ENCODE data around the gene DCX. TPM values are rescaled to one million over a fixed set of nuclear protein-coding genes. Genes with fewer than 3 reads are reported as not detected.

DCX gene
- total RNA-seq, 5 donors from 2014 or later (not counting 1 experiment from before 2014, with no cell fraction given): not detected

GRCh38 chrX:111336141-111336540 is 75.9 kb downstream of the DCX start:
- WGBS (ENCODE audit: insufficient coverage): no CpG with 5 or more reads among the region's 1 CpG
- no peaks in the 10 kb centered on the region for H3K36me3 ChIP-seq (ENCODE audit: control insufficient read depth in 2 of 2, extremely low read depth in 1 of 2, insufficient read depth in 1 of 2, low read length in 1 of 2)
- ChIA-PET POLR2A (no interaction called here), CTCF (interaction anchor here in 1 of 2 donors (0.7 kb wide), 1 partner anchor 434 kb away, joined by 3 read pairs; no protein-coding TSS in a partner anchor)
- peaks cover 2 to 34% of the 10 kb centered on the region in 2 donors for H3K27me3 Mint-ChIP-seq
- H3K9me3 ChIP-seq: no peaks in the 10 kb centered on the region
- H3K27me3 ChIP-seq (replicated peaks in 1 of 2; ENCODE audit: control insufficient read depth in 2 of 2, extremely low read depth in 1 of 2, insufficient read depth in 2 of 2, low read length in 1 of 2): no peaks in the 10 kb centered on the region
- no peak overlapping the region for H3K27ac ChIP-seq (ENCODE audit: low read length)
- H3K4me3 ChIP-seq (ENCODE audit: control insufficient read depth in 1 of 2, extremely low read depth in 1 of 2, low read length in 1 of 2): no peak overlapping the region
- ATAC-seq (replicated peaks in 1 of 4) (no peak), DNase-seq (no peak)
- no peaks in the 10 kb centered on the region for H3K4me1 Mint-ChIP-seq
- no peak overlapping the region for H3K27ac Mint-ChIP-seq
- H3K4me3 Mint-ChIP-seq: no peak overlapping the region
- no peaks in the 10 kb centered on the region for H3K9me3 Mint-ChIP-seq
- H3K4me1 ChIP-seq (ENCODE audit: control insufficient read depth in 1 of 2, extremely low read depth in 1 of 2, insufficient read depth in 2 of 2, low read length in 2 of 2): no peaks in the 10 kb centered on the region
- H3K36me3 Mint-ChIP-seq: no peaks in the 10 kb centered on the region

GRCh38 chrX:111329370-111329769 is 82.6 kb downstream of the DCX start:
- H3K36me3 ChIP-seq (ENCODE audit: control insufficient read depth in 2 of 2, extremely low read depth in 1 of 2, insufficient read depth in 1 of 2, low read length in 1 of 2): no peaks in the 10 kb centered on the region
- DNase-seq (no peak), ATAC-seq (replicated peaks in 1 of 4) (no peak)
- no peak overlapping the region for H3K27ac Mint-ChIP-seq
- H3K27me3 Mint-ChIP-seq: peaks cover 0 to 10% of the 10 kb centered on the region in 2 donors
- no peaks in the 10 kb centered on the region for H3K4me1 ChIP-seq (ENCODE audit: control insufficient read depth in 1 of 2, extremely low read depth in 1 of 2, insufficient read depth in 2 of 2, low read length in 2 of 2)
- ChIA-PET CTCF (no interaction called here), POLR2A (no interaction called here)
- no peak overlapping the region for H3K27ac ChIP-seq (ENCODE audit: low read length)
- H3K36me3 Mint-ChIP-seq: no peaks in the 10 kb centered on the region
- H3K27me3 ChIP-seq (replicated peaks in 1 of 2; ENCODE audit: control insufficient read depth in 2 of 2, extremely low read depth in 1 of 2, insufficient read depth in 2 of 2, low read length in 1 of 2): no peaks in the 10 kb centered on the region
- H3K4me3 ChIP-seq (ENCODE audit: control insufficient read depth in 1 of 2, extremely low read depth in 1 of 2, low read length in 1 of 2): no peak overlapping the region
- peaks cover 0 to 3% (median 0%) of the 10 kb centered on the region in 3 donors for H3K9me3 Mint-ChIP-seq
- no peaks in the 10 kb centered on the region for H3K4me1 Mint-ChIP-seq
- no peak overlapping the region for H3K4me3 Mint-ChIP-seq
- no peaks in the 10 kb centered on the region for H3K9me3 ChIP-seq

- ATAC-seq (replicated peaks in 1 of 4) (no peak), DNase-seq (no peak)
- Mint-ChIP-seq H3K4me3 (no peak overlapping the region), H3K4me1 (no peaks in the 10 kb centered on the region), H3K9me3 (peaks cover 0 to 3% (median 0%) of the 10 kb centered on the region in 3 donors), H3K27ac (no peak overlapping the region), H3K27me3 (peaks cover 0 to 11% of the 10 kb centered on the region in 2 donors), H3K36me3 (no peaks in the 10 kb centered on the region)
- Histone ChIP-seq H3K9me3 (no peaks in the 10 kb centered on the region), H3K36me3 (ENCODE audit: control insufficient read depth in 2 of 2, extremely low read depth in 1 of 2, insufficient read depth in 1 of 2, low read length in 1 of 2) (no peaks in the 10 kb centered on the region), H3K4me1 (ENCODE audit: control insufficient read depth in 1 of 2, extremely low read depth in 1 of 2, insufficient read depth in 2 of 2, low read length in 2 of 2) (no peaks in the 10 kb centered on the region), H3K27me3 (replicated peaks in 1 of 2; ENCODE audit: control insufficient read depth in 2 of 2, extremely low read depth in 1 of 2, insufficient read depth in 2 of 2, low read length in 1 of 2) (no peaks in the 10 kb centered on the region), H3K27ac (ENCODE audit: low read length) (no peak overlapping the region), H3K4me3 (ENCODE audit: control insufficient read depth in 1 of 2, extremely low read depth in 1 of 2, low read length in 1 of 2) (no peak overlapping the region)
- ChIA-PET CTCF (no interaction called here), POLR2A (no interaction called here)
These were observed 83.1 kb downstream of the DCX start for GRCh38 chrX:111328858-111329257.

- POLR2A ChIA-PET: no interaction called here
- CTCF ChIA-PET: no interaction called here
- Mint-ChIP-seq H3K27ac (no peak overlapping the region), H3K36me3 (no peaks in the 10 kb centered on the region), H3K4me1 (no peaks in the 10 kb centered on the region), H3K27me3 (peaks cover 0 to 8% of the 10 kb centered on the region in 2 donors), H3K9me3 (no peaks in the 10 kb centered on the region), H3K4me3 (no peak overlapping the region)
- H3K9me3 ChIP-seq: no peaks in the 10 kb centered on the region
- H3K27me3 ChIP-seq (replicated peaks in 1 of 2; ENCODE audit: control insufficient read depth in 2 of 2, extremely low read depth in 1 of 2, insufficient read depth in 2 of 2, low read length in 1 of 2): no peaks in the 10 kb centered on the region
- H3K4me3 ChIP-seq (ENCODE audit: control insufficient read depth in 1 of 2, extremely low read depth in 1 of 2, low read length in 1 of 2): no peak overlapping the region
- H3K27ac ChIP-seq (ENCODE audit: low read length): no peak overlapping the region
- H3K4me1 ChIP-seq (ENCODE audit: control insufficient read depth in 1 of 2, extremely low read depth in 1 of 2, insufficient read depth in 2 of 2, low read length in 2 of 2): no peaks in the 10 kb centered on the region
- ATAC-seq (replicated peaks in 1 of 4) (no peak), DNase-seq (no peak)
- no CpG with 5 or more reads among the region's 1 CpG for WGBS (ENCODE audit: insufficient coverage)
- no peaks in the 10 kb centered on the region for H3K36me3 ChIP-seq (ENCODE audit: control insufficient read depth in 2 of 2, extremely low read depth in 1 of 2, insufficient read depth in 1 of 2, low read length in 1 of 2)
These were observed 89.6 kb downstream of the DCX start for GRCh38 chrX:111322231-111322855.

GRCh38 chrX:111319451-111319850 is 92.5 kb downstream of the DCX start:
- H3K4me3 ChIP-seq (ENCODE audit: control insufficient read depth in 1 of 2, extremely low read depth in 1 of 2, low read length in 1 of 2): no peak overlapping the region
- no peak for ATAC-seq (replicated peaks in 1 of 4)
- H3K4me1 Mint-ChIP-seq: no peaks in the 10 kb centered on the region
- H3K36me3 Mint-ChIP-seq: no peaks in the 10 kb centered on the region
- no peak overlapping the region for H3K27ac Mint-ChIP-seq
- H3K4me3 Mint-ChIP-seq: no peak overlapping the region
- peaks cover 0 to 15% of the 10 kb centered on the region in 2 donors for H3K27me3 Mint-ChIP-seq
- no peaks in the 10 kb centered on the region for H3K9me3 ChIP-seq
- no peak for DNase-seq
- H3K27ac ChIP-seq (ENCODE audit: low read length): no peak overlapping the region
- H3K9me3 Mint-ChIP-seq: no peaks in the 10 kb centered on the region
- H3K27me3 ChIP-seq (replicated peaks in 1 of 2; ENCODE audit: control insufficient read depth in 2 of 2, extremely low read depth in 1 of 2, insufficient read depth in 2 of 2, low read length in 1 of 2): no peaks in the 10 kb centered on the region
- H3K36me3 ChIP-seq (ENCODE audit: control insufficient read depth in 2 of 2, extremely low read depth in 1 of 2, insufficient read depth in 1 of 2, low read length in 1 of 2): no peaks in the 10 kb centered on the region
- no CpG with 5 or more reads among the region's 4 CpGs for WGBS (ENCODE audit: insufficient coverage)
- H3K4me1 ChIP-seq (ENCODE audit: control insufficient read depth in 1 of 2, extremely low read depth in 1 of 2, insufficient read depth in 2 of 2, low read length in 2 of 2): no peaks in the 10 kb centered on the region
- ChIA-PET POLR2A (no interaction called here), CTCF (no interaction called here)

- peaks cover 0 to 15% of the 10 kb centered on the region in 2 donors for H3K27me3 Mint-ChIP-seq
- no peaks in the 10 kb centered on the region for H3K9me3 ChIP-seq
- no peak overlapping the region for H3K27ac ChIP-seq (ENCODE audit: low read length)
- DNase-seq (no peak), ATAC-seq (replicated peaks in 1 of 4) (no peak)
- no peaks in the 10 kb centered on the region for H3K4me1 ChIP-seq (ENCODE audit: control insufficient read depth in 1 of 2, extremely low read depth in 1 of 2, insufficient read depth in 2 of 2, low read length in 2 of 2)
- CTCF ChIA-PET: no interaction called here
- no peak overlapping the region for H3K4me3 Mint-ChIP-seq
- H3K4me3 ChIP-seq (ENCODE audit: control insufficient read depth in 1 of 2, extremely low read depth in 1 of 2, low read length in 1 of 2): no peak overlapping the region
- H3K27ac Mint-ChIP-seq: no peak overlapping the region
- POLR2A ChIA-PET: no interaction called here
- H3K36me3 ChIP-seq (ENCODE audit: control insufficient read depth in 2 of 2, extremely low read depth in 1 of 2, insufficient read depth in 1 of 2, low read length in 1 of 2): no peaks in the 10 kb centered on the region
- no peaks in the 10 kb centered on the region for H3K36me3 Mint-ChIP-seq
- no peaks in the 10 kb centered on the region for H3K27me3 ChIP-seq (replicated peaks in 1 of 2; ENCODE audit: control insufficient read depth in 2 of 2, extremely low read depth in 1 of 2, insufficient read depth in 2 of 2, low read length in 1 of 2)
- H3K4me1 Mint-ChIP-seq: no peaks in the 10 kb centered on the region
- H3K9me3 Mint-ChIP-seq: no peaks in the 10 kb centered on the region
These were observed 93.1 kb downstream of the DCX start for GRCh38 chrX:111318901-111319300.

GRCh38 chrX:111309083-111309482 is 102.9 kb downstream of the DCX start:
- Mint-ChIP-seq H3K27me3 (peaks cover 0 to 34% of the 10 kb centered on the region in 2 donors), H3K36me3 (no peaks in the 10 kb centered on the region), H3K27ac (no peak overlapping the region), H3K4me3 (no peak overlapping the region), H3K4me1 (no peaks in the 10 kb centered on the region), H3K9me3 (peaks cover 0 to 4% (median 2%) of the 10 kb centered on the region in 3 donors)
- WGBS (ENCODE audit: insufficient coverage): no CpG with 5 or more reads among the region's 2 CpGs
- ATAC-seq (replicated peaks in 1 of 4): no peak
- Histone ChIP-seq H3K4me3 (ENCODE audit: control insufficient read depth in 1 of 2, extremely low read depth in 1 of 2, low read length in 1 of 2) (no peak overlapping the region), H3K27ac (ENCODE audit: low read length) (no peak overlapping the region), H3K27me3 (replicated peaks in 1 of 2; ENCODE audit: control insufficient read depth in 2 of 2, extremely low read depth in 1 of 2, insufficient read depth in 2 of 2, low read length in 1 of 2) (no peaks in the 10 kb centered on the region), H3K36me3 (ENCODE audit: control insufficient read depth in 2 of 2, extremely low read depth in 1 of 2, insufficient read depth in 1 of 2, low read length in 1 of 2) (no peaks in the 10 kb centered on the region), H3K4me1 (ENCODE audit: control insufficient read depth in 1 of 2, extremely low read depth in 1 of 2, insufficient read depth in 2 of 2, low read length in 2 of 2) (no peaks in the 10 kb centered on the region), H3K9me3 (no peaks in the 10 kb centered on the region)
- ChIA-PET CTCF (no interaction called here), POLR2A (no interaction called here)
- no peak for DNase-seq

Data from T-cell (primary cell).